OCI-LY1 (cell line): ENCODE measurements around the gene CBL.

Experiments
- H2AFZ ChIP-seq: fragments of 200-600 bp; sonication (generic), shearing (Covaris generic); 2 replicates; pipeline ENCODE4 v1.6.0; 2014; ENCODE audit warnings: antibody characterized with exemption, mild to moderate bottlenecking, low read length
- H3F3A ChIP-seq: fragments of 200-600 bp; sonication (generic), shearing (Covaris generic); 2 replicates; pipeline ENCODE4 v1.6.0; 2014; ENCODE audit warnings: mild to moderate bottlenecking, antibody characterized with exemption, low read length, moderate library complexity; ENCODE audit not compliant: insufficient read depth
- H3K27ac ChIP-seq: fragments of 200-600 bp; sonication (generic); 2 replicates; pipeline ENCODE4 v1.5.1; 2014; ENCODE audit warnings: low read length, mixed run types, mild to moderate bottlenecking, low read depth; ENCODE audit not compliant: poor library complexity, severe bottlenecking
- H3K27me3 ChIP-seq: fragments of 200-600 bp; sonication (generic); 2 replicates; pipeline ENCODE4 v1.6.0; 2014; ENCODE audit warnings: antibody characterized with exemption, mild to moderate bottlenecking, low read length, moderate library complexity; ENCODE audit not compliant: insufficient read depth
- H3K36me3 ChIP-seq: fragments of 200-600 bp; sonication (generic); 2 replicates; pipeline ENCODE4 v1.6.1; 2014; ENCODE audit warnings: mild to moderate bottlenecking, antibody characterized with exemption, low read length, moderate library complexity, mixed read lengths; ENCODE audit not compliant: insufficient read depth
- H3K4me1 ChIP-seq: fragments of 200-600 bp; sonication (generic); 2 replicates; pipeline ENCODE4 v1.5.1; 2014; ENCODE audit warnings: mild to moderate bottlenecking, low read length, moderate library complexity; ENCODE audit not compliant: insufficient read depth, severe bottlenecking
- H3K4me2 ChIP-seq: fragments of 200-600 bp; sonication (generic), shearing (Covaris generic); 2 replicates; pipeline ENCODE4 v1.6.1; 2014; ENCODE audit warnings: low read length
- H3K4me3 ChIP-seq: fragments of 200-600 bp; sonication (generic); 2 replicates; pipeline ENCODE4 v1.5.1; 2014; ENCODE audit warnings: low read length, low read depth, mild to moderate bottlenecking, mixed read lengths; ENCODE audit not compliant: poor library complexity, severe bottlenecking
- H3K79me2 ChIP-seq: fragments of 200-600 bp; shearing (Covaris generic); 2 replicates; pipeline ENCODE4 v1.6.1; 2016; ENCODE audit warnings: mixed run types, low read length, mixed read lengths; ENCODE audit not compliant: insufficient read depth
- H3K9ac ChIP-seq: fragments of 200-600 bp; sonication (generic), shearing (Covaris generic); 2 replicates; pipeline ENCODE4 v1.6.1; 2014; ENCODE audit warnings: mild to moderate bottlenecking, low read length, mixed read lengths
- H3K9me2 ChIP-seq: fragments of 200-600 bp; sonication (generic), shearing (Covaris generic); 2 replicates; pipeline ENCODE4 v1.6.1; 2014; ENCODE audit warnings: low read depth, mild to moderate bottlenecking, low read length, mixed read lengths
- H3K9me3 ChIP-seq: fragments of 200-600 bp; shearing (Covaris generic); 2 replicates; pipeline ENCODE4 v1.6.1; 2014; ENCODE audit warnings: low read length, mixed read lengths
- H4K20me1 ChIP-seq: fragments of 200-600 bp; sonication (generic), shearing (Covaris generic); 2 replicates; pipeline ENCODE4 v1.6.0; 2016; ENCODE audit warnings: mild to moderate bottlenecking, low read length; ENCODE audit not compliant: insufficient read depth
- EZH2 ChIP-seq: fragments of 200-600 bp; sonication (generic), shearing (Covaris generic); IDR thresholded peaks from 2 replicates; pipeline ENCODE4 v1.8.0; 2017; ENCODE audit warnings: borderline replicate concordance, mixed run types, mild to moderate bottlenecking, antibody characterized with exemption, low read length, moderate library complexity, mixed read lengths
- TF ChIP-seq, protein P1 (sequence below): fragments of 200-600 bp; sonication (generic), shearing (Covaris generic); IDR thresholded peaks from 2 replicates; pipeline ENCODE4 v1.5.1; 2017; ENCODE audit warnings: mild to moderate bottlenecking, antibody characterized with exemption, low read length, moderate library complexity, mixed read lengths

The CBL gene

DNA sequence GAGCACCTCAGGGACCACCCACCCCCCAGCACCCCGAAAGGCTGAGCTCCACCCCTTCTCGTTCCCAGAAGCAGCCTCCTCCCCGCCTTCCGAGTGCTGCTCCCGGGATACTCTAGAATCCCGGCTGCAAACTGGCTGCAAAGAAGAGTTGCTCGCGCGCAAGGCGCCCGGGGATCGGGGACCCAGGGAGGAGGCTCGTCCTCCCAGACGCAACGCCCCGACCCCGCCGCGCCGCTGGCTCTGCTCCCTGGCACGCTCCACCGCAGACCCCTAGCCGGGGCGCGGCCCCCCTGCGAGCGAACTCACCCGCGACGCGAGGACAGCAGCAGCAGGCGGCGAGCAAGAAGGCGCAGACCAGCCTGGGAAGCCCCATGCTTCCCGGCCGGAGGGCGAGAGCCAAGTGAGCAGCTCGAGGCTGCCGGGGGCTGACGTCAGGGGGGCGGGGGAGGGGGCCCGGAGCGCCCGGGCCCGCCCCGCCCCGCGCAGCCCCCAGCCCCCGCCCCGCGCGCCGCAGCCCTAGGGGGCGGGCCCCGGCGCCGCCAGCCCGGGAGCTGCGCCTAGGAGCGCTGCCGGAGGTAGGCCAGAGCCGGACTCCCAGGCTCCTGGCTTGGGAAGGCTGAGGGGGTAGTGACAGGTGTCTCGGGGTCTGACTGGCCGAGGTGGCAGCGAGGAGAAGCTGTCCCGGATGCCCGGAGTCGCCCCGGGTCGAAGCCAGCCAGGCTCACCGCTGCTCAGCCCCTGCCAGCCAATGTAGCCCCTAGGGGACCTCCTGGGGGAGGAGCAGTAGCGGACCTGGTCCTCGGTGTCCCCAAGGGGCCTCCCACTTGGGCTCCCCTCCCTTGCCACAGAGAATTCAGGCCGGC is 110.8 kb downstream of the CBL start, which contains the start of gene MCAM:
MCAM (minus strand) TSS at position 402 of the 863 bp plus-strand sequence; CDS start at position 373, 29 bp downstream.
- Histone ChIP-seq H3K27me3 (no peaks in the 10 kb centered on the region), H3F3A (no peaks in the 10 kb centered on the region), H3K4me3 (peak within 1 kb of the TSS; percentile 55), H3K4me1 (peaks cover 64% of the 10 kb centered on the region), H3K9me3 (no peaks in the 10 kb centered on the region), H3K36me3 (no peaks in the 10 kb centered on the region), H3K9ac (peak within 1 kb of the TSS; percentile 7; the same call in 1 of the 2 replicates), H3K4me2 (peak within 1 kb of the TSS; percentile 88), H2AFZ (no peak within 1 kb of the TSS), H3K9me2 (no peaks in the 10 kb centered on the region), H3K79me2 (no peaks in the 10 kb centered on the region), H3K27ac (no peak within 1 kb of the TSS), H4K20me1 (no peaks in the 10 kb centered on the region)
- TF ChIP-seq, protein P1, sequence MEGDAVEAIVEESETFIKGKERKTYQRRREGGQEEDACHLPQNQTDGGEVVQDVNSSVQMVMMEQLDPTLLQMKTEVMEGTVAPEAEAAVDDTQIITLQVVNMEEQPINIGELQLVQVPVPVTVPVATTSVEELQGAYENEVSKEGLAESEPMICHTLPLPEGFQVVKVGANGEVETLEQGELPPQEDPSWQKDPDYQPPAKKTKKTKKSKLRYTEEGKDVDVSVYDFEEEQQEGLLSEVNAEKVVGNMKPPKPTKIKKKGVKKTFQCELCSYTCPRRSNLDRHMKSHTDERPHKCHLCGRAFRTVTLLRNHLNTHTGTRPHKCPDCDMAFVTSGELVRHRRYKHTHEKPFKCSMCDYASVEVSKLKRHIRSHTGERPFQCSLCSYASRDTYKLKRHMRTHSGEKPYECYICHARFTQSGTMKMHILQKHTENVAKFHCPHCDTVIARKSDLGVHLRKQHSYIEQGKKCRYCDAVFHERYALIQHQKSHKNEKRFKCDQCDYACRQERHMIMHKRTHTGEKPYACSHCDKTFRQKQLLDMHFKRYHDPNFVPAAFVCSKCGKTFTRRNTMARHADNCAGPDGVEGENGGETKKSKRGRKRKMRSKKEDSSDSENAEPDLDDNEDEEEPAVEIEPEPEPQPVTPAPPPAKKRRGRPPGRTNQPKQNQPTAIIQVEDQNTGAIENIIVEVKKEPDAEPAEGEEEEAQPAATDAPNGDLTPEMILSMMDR = no peak
- no peak for TF ChIP-seq EZH2

DNA sequence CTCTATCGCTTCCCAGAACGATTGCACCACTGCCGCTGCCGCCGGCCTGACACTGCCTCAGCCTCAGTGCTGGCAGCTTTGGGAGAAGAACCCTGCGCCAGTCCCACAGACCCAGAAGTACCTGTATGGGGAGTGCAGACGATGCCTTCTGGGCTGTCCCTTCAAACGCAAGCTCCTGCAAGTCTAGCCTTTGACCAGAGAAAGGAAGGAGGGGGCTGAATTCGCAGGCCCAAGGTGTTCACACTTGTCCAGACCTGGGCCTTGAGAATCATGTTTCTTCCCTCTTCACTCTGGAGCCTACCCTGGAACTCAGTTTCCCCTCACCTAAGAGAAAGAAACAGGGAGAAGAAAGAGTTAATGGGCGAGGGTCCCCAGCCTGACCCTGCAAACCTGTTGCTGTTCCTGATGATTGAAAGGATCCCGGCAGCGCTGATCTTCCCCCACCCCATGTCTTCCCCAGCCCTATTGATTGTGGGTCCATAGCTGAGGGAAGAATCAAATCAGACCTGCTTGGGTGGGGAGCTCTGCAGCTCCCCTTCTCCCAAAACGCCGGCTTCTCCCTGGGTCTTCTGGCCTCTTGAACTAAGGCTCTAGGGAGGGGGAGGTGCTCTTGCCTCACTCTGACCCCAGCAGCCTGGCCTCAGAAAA is 111.6 kb downstream of the CBL start:
- peak overlapping the region; percentile 19 for H3K4me3 ChIP-seq
- no peaks in the 10 kb centered on the region for H3K9me2 ChIP-seq
- H3K9me3 ChIP-seq = no peaks in the 10 kb centered on the region
- no peaks in the 10 kb centered on the region for H3K79me2 ChIP-seq
- no peaks in the 10 kb centered on the region for H3K27me3 ChIP-seq
- no peaks in the 10 kb centered on the region for H3K36me3 ChIP-seq
- H3K4me1 ChIP-seq = peaks cover 72% of the 10 kb centered on the region
- no peak overlapping the region for H3K9ac ChIP-seq
- peak overlapping the region; percentile 88; the same call in 1 of the 2 replicates for H3K4me2 ChIP-seq
- H2AFZ ChIP-seq = no peak overlapping the region
- no peak overlapping the region for H3K27ac ChIP-seq
- no peaks in the 10 kb centered on the region for H3F3A ChIP-seq
- H4K20me1 ChIP-seq = no peaks in the 10 kb centered on the region
- TF ChIP-seq, protein P1 = no peak

DNA sequence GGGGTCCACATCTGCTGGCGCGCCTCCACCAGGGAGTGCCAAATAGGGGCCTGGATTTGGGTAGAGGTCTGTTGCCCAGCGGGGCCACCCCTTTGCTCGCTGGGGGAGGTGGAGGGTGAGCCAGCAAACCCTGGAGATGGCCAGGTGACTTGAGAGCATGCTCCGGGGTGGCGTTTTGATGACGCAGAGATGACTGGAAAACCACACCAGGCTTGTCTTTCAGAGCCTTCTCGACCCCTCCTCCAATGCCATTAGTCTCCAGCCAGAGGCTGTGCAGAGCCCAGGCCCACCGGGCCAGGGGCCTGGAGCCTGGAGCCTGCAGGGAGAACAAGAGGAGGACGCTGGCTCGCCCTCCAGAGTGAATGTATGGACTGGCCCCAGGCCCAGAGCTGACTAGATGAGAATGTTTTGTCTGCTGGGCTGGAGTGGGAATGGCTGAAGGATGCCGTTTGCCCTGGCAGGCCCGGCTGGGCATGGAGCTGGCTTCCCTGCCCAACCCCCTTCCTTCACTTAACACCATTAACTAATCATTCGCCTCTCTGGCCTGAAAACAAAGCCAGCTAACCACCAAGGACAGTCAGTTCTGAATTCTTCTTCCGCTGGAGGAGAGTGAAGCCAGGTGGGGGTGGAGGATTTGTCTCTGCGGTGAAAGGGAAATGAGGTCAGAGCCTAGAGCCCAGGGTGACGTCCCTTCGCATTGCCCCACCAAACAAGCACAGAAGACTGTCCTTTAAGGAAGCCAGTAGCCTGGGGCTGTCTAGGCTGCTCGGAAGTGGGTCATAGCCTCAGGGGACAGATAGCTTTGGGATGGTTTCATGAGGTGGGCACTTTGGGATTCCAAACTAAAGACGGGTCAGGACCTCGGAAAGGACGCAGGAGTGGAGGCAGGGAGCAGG is 112.3 kb downstream of the CBL start:
- Histone ChIP-seq H3K4me1 (peaks cover 72% of the 10 kb centered on the region), H3K4me3 (peak overlapping the region; percentile 21)

More for the DNA sequence above, 112.3 kb downstream of the CBL start:
- Histone ChIP-seq H2AFZ (no peak overlapping the region), H3K9ac (no peak overlapping the region; the same call in 1 of the 2 replicates), H3K4me2 (peak overlapping the region; percentile 54; the same call in 1 of the 2 replicates), H3K9me3 (no peaks in the 10 kb centered on the region), H3K9me2 (no peaks in the 10 kb centered on the region), H3K27me3 (no peaks in the 10 kb centered on the region), H4K20me1 (no peaks in the 10 kb centered on the region), H3F3A (no peaks in the 10 kb centered on the region), H3K36me3 (no peaks in the 10 kb centered on the region), H3K27ac (peak overlapping the region; percentile 28), H3K79me2 (no peaks in the 10 kb centered on the region)
- TF ChIP-seq, protein P1 = no peak
- TF ChIP-seq EZH2 = no peak
